Psoas muscle (tissue), 8 donors: ENCODE measurements around the gene RPS21. TPM values are rescaled to one million over a fixed set of nuclear protein-coding genes. Genes with fewer than 3 reads are reported as not detected.

ENCODE experiments used
- ATAC-seq, 4 donors: fragments of 200-7000 bp; cut with Tn5 transposase; one replicate each; pipeline ENCODE4 v1.9.1; 2020; ENCODE audit warnings: moderate library complexity in 3 of 4, mild to moderate bottlenecking in 2 of 4
- DNase-seq, 2 donors: peaks; one replicate each; pipeline ENCODE4 v3.0.0-alpha.2; 2020
- H3K27ac ChIP-seq: fragments of 200-600 bp; one replicate; pipeline ENCODE4 v1.8.0; 2022
- H3K27me3 ChIP-seq, 3 donors: fragments of 200-600 bp in 1 of 3; one replicate each; pipeline versions ENCODE4 v1.6.1 to v1.8.0; 2013 to 2022; ENCODE audit warnings: low read length in 2 of 3, mild to moderate bottlenecking in 2 of 3, moderate library complexity in 1 of 3; ENCODE audit not compliant: insufficient read depth in 3 of 3
- H3K36me3 ChIP-seq, 2 donors: fragments of 200-600 bp in 1 of 2; one replicate each; pipeline versions ENCODE4 v1.6.1 to v1.8.0; 2013 to 2022; ENCODE audit warnings: low read depth in 1 of 2, mild to moderate bottlenecking in 1 of 2, moderate library complexity in 1 of 2; ENCODE audit not compliant: insufficient read depth in 1 of 2
- H3K4me1 ChIP-seq: fragments of 200-600 bp; one replicate; pipeline ENCODE4 v1.8.0; 2022
- H3K4me3 ChIP-seq: fragments of 200-600 bp; one replicate; pipeline ENCODE4 v1.8.0; 2022; ENCODE audit warnings: mild to moderate bottlenecking
- H3K9me3 ChIP-seq: fragments of 200-600 bp; one replicate; pipeline ENCODE4 v1.8.0; 2022
- WGBS, 3 donors: extraction: QIAGEN DNeasy Blood & Tissue Kit; methylation state at CpG; one replicate each; pipeline versions ENCODE4 v1.1.6 to v1.1.7; 2013; 5-methylcytosine and 5-hydroxymethylcytosine counted together
- intact Hi-C, 2 donors: fragments of 100-400 bp; cut with DNase I; formaldehyde crosslinking; loops; one replicate each; pipeline versions ENCODE4 v1.11.0 to v1.14.2; 2022
- polyA plus RNA-seq, 3 donors: library from polyadenylated mRNA; stranded (reverse); fragments of 200-250 nt; gene quantifications; one replicate each; pipeline ENCODE4 v1.2.3, GENCODE V29; 2013
- total RNA-seq, 4 donors: library from RNA; stranded (reverse); fragmentation: NEBNext Ultra II Directional in 2 of 4; extraction: Animal tissue kit (Norgen Biotek cat#: 25700) in 2 of 4; gene quantifications; one replicate each; pipeline versions ENCODE4 v1.2.1 to v1.2.4, GENCODE V29; 2021 to 2023
- TF ChIP-seq, protein P1 (sequence below): fragments of 200-600 bp; IDR thresholded peaks from one replicate; pipeline ENCODE4 v1.8.0; 2022; ENCODE audit warnings: antibody characterized with exemption
- donor health status: healthy with polysubstance abuse.
- donor health status: DM: no; HTN: no; CAD: no; lungs with moderate emphysema.
- donor health status: Bipolar disorder and iron deficiency.
- donor health status: healthy.
- donor health status: DM: yes; HTN: yes; CAD: no.
- donor health status: DM: no; HTN: no; CAD: no.
- donor health status: DM: no; HTN: no; CAD: no.
- donor health status: DM: yes; HTN: yes; CAD: no.

RPS21 gene
- total and polyA plus RNA-seq, 7 donors, result 602 to 5,162 (median 1,206) TPM

DNA sequence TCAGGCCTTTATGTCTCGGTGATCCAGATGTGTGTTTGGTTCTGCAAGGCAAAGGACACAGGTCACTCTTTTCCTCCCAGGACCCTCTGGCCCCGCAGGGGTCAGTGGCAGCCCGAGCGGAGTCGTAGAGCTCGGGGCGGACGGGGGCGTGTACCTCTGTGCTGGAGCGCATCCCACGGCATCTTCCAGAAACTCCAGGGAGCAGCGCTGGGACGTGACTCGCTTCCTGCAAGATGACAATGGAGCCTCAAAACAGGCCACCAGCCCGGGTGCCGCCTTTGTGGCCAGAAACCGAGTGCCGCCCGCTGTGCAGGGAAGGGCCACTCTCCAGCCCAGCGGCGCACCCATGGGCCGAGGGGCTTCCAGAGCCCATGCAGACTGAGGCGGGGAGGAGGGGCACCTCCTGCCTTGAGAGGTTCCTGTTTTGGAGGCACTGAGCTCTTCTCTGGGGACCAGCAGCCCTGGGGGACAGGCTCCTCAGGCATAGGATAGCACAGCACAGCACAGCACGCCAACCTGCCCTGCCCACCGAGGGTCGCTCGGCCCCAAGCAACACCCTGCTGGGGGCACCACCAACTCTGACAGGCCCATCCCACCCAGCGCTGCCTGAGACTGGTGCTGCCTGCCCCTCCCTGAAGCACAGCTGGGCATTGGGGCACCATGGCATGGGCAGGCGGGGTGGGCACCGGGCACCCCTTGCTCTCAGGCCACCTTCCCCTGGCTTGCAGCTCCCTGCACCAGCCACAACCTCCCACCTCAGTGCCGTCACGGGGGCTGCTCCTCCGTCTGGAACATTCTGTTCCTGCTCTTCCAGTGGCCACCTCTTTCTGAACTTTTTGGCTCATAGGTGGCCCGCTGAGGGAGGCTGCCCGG is 9.7 kb downstream of the RPS21 start:
- DNase-seq, result no peak
- TF ChIP-seq, protein P1, sequence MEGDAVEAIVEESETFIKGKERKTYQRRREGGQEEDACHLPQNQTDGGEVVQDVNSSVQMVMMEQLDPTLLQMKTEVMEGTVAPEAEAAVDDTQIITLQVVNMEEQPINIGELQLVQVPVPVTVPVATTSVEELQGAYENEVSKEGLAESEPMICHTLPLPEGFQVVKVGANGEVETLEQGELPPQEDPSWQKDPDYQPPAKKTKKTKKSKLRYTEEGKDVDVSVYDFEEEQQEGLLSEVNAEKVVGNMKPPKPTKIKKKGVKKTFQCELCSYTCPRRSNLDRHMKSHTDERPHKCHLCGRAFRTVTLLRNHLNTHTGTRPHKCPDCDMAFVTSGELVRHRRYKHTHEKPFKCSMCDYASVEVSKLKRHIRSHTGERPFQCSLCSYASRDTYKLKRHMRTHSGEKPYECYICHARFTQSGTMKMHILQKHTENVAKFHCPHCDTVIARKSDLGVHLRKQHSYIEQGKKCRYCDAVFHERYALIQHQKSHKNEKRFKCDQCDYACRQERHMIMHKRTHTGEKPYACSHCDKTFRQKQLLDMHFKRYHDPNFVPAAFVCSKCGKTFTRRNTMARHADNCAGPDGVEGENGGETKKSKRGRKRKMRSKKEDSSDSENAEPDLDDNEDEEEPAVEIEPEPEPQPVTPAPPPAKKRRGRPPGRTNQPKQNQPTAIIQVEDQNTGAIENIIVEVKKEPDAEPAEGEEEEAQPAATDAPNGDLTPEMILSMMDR, result no peak
- Histone ChIP-seq H3K36me3 (peaks cover 0 to 30% of the 10 kb centered on the region in 2 donors), H3K9me3 (no peaks in the 10 kb centered on the region), H3K4me1 (no peaks in the 10 kb centered on the region), H3K4me3 (no peak overlapping the region), H3K27me3 (no peaks in the 10 kb centered on the region), H3K27ac (no peak overlapping the region)
- intact Hi-C loops, result no loop called here
- 83 to 85% (median 84%) methylated on average over 34 to 35 of the region's 35 CpGs for WGBS, 3 donors
- no peak for ATAC-seq

DNA sequence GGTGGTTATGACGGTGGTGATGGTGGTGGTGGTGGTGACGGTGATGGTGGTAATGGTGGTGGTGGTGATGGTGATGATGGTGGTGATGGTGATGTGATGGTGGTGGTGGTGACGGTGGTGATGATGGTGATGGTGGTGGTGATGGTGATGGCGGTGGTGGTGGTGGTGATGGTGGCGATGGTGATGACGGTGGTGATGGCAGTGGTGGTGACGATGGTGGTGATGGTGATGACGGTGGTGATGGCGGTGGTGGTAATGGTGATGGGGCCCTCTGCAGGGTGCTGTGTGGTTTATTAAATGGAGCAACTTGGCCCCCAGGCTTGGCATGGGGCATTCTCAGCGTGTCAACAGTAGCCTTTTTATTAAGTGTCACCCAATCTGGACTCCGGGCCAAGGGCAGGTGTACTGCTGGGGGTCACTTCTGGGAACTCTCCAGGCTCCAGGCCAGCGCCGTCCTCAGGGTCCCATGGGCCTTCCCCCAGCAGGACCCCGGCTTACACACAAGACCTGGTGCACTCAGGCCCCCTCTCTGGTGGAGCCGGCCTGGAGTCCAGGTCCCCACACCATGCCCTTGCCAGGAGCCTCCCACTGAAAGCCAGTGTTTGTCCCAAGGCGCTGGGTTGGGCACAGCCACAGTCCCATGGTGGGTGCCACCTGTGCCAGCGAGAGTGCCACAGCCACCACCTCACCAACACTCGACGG is 11.4 kb downstream of the RPS21 start:
- no peaks in the 10 kb centered on the region for H3K27me3 ChIP-seq
- H3K36me3 ChIP-seq, result peaks cover 0 to 20% of the 10 kb centered on the region in 2 donors
- no peaks in the 10 kb centered on the region for H3K4me1 ChIP-seq
- DNase-seq, result no peak
- intact Hi-C loops, result no loop called here
- H3K4me3 ChIP-seq, result no peak overlapping the region
- 94 to 96% (median 94%) methylated on average over 17 to 19 of the region's 19 CpGs for WGBS, 3 donors
- H3K27ac ChIP-seq, result no peak overlapping the region
- H3K9me3 ChIP-seq, result no peaks in the 10 kb centered on the region
- ATAC-seq, result no peak
- TF ChIP-seq, protein P1, result no peak

DNA sequence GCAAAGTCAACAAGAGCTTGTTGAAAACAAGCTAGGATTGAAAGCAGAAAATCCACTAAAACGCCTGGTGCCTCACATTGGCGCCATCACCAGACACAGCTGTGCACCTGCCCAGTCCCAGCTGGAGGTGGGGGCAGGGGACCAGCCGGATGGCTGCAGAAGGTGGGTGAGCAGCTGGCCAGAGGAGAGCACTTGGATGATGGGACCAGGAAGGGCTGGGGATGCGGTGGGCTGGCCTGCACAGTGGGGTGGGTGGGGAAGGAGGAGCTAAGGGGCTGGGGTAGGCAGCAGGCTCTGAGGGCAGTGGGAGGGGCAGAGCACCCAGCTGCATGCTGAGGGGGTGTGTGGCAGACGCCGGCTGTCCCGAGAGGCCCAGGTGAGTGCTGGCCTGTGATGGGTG is 13.1 kb downstream of the RPS21 start:
- DNase-seq (no peak), ATAC-seq (no peak)
- 66 to 78% (median 76%) methylated on average over 7 of the region's 7 CpGs for WGBS, 3 donors
- Histone ChIP-seq H3K27me3 (no peaks in the 10 kb centered on the region), H3K36me3 (peaks cover 0 to 6% of the 10 kb centered on the region in 2 donors), H3K4me1 (no peaks in the 10 kb centered on the region), H3K9me3 (no peaks in the 10 kb centered on the region), H3K4me3 (no peak overlapping the region), H3K27ac (no peak overlapping the region)
- TF ChIP-seq, protein P1, result no peak
- intact Hi-C loops, result no loop called here

DNA sequence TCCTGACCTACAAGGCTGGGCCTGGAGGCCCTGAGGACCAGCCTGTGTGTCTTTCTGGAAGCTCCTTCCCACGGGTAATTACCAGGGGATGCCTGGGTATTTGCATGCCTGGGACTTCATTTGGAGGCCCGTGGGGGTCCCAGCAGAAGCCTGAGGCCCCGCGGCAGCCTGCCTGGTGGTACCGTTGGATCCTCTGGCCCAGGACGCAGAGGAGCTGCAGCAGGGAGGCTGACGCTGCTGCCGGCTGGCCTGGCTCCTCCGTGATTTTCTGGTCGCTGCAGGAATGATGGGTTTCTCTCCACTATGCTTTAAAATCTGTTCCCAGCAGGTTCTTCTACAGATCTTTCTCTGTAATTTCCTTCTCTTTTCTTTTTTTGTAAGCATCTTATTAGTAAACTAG is 13.6 kb downstream of the RPS21 start:
- Histone ChIP-seq H3K9me3 (no peaks in the 10 kb centered on the region), H3K27ac (no peak overlapping the region), H3K4me3 (no peak overlapping the region), H3K36me3 (peaks cover 0 to 2% of the 10 kb centered on the region in 2 donors), H3K27me3 (no peaks in the 10 kb centered on the region), H3K4me1 (peaks cover 2% of the 10 kb centered on the region)
- TF ChIP-seq, protein P1, result no peak
- DNase-seq (no peak), ATAC-seq (no peak)
- intact Hi-C loops, result no loop called here
- 84 to 87% (median 86%) methylated on average over 10 of the region's 10 CpGs for WGBS, 3 donors
